HEK293 (cell line): ENCODE data around the gene MECP2.

Experiments
- BCL11A ChIP-seq: fragments of 450-650 bp; formaldehyde crosslinking; IDR thresholded peaks from 2 replicates; pipeline ENCODE4 v1.5.1; 2016; ENCODE audit warnings: low read depth, missing biosample characterization, missing genetic modification characterization
- HOXA7 ChIP-seq: sonication (generic); formaldehyde crosslinking; IDR thresholded peaks from 2 replicates; pipeline ENCODE4 v1.8.1; 2022; ENCODE audit warnings: missing genetic modification reagents, borderline replicate concordance
- HOXD13 ChIP-seq: sonication (generic); formaldehyde crosslinking; IDR thresholded peaks from 2 replicates; pipeline ENCODE4 v1.8.0; 2022; ENCODE audit warnings: missing genetic modification reagents, borderline replicate concordance
- IKZF3 ChIP-seq: fragments of 450-650 bp; IDR thresholded peaks from 2 replicates; pipeline ENCODE4 v1.5.0; 2018; ENCODE audit warnings: missing biosample characterization, mild to moderate bottlenecking, missing genetic modification characterization, moderate library complexity
- KLF10 ChIP-seq: fragments of 450-650 bp; IDR thresholded peaks from 2 replicates; pipeline ENCODE4 v1.5.1; 2018; ENCODE audit warnings: missing biosample characterization, mild to moderate bottlenecking, missing genetic modification characterization
- KLF9 ChIP-seq: fragments of 450-650 bp; formaldehyde crosslinking; IDR thresholded peaks from 2 replicates; pipeline ENCODE4 v1.5.1; 2016; ENCODE audit warnings: missing biosample characterization, missing genetic modification characterization, low read depth
- MZF1 ChIP-seq: fragments of 450-650 bp; formaldehyde crosslinking; IDR thresholded peaks from 2 replicates; pipeline ENCODE4 v1.5.1; 2017; ENCODE audit warnings: missing biosample characterization, missing genetic modification characterization, borderline replicate concordance
- SALL2 ChIP-seq: fragments of 450-650 bp; formaldehyde crosslinking; IDR thresholded peaks from 2 replicates; pipeline ENCODE4 v1.5.0; 2017; ENCODE audit warnings: missing biosample characterization, mild to moderate bottlenecking, missing genetic modification characterization, borderline replicate concordance
- TCF7L2 ChIP-seq: IDR thresholded peaks from 2 replicates; pipeline ENCODE4 v1.6.1; 2011; ENCODE audit warnings: low read depth, mild to moderate bottlenecking, inconsistent platforms, low read length, moderate library complexity, borderline replicate concordance
- ZBTB1 ChIP-seq: fragments of 450-650 bp; formaldehyde crosslinking; IDR thresholded peaks from 2 replicates; pipeline ENCODE4 v1.5.1; 2016; ENCODE audit warnings: missing biosample characterization, missing genetic modification characterization
- ZBTB26 ChIP-seq: fragments of 450-650 bp; formaldehyde crosslinking; optimal IDR thresholded peaks from 2 replicates; pipeline ENCODE3; 2016; ENCODE audit warnings: missing biosample characterization, mild to moderate bottlenecking, missing genetic modification characterization
- ZEB2 ChIP-seq: fragments of 450-650 bp; formaldehyde crosslinking; IDR thresholded peaks from 2 replicates; pipeline ENCODE4 v1.5.1; 2016; ENCODE audit warnings: missing biosample characterization, missing genetic modification characterization
- ZIC2 ChIP-seq: fragments of 450-650 bp; formaldehyde crosslinking; IDR thresholded peaks from 2 replicates; pipeline ENCODE4 v1.5.1; 2016; ENCODE audit warnings: missing biosample characterization, missing genetic modification characterization
- ZNF112 ChIP-seq: fragments of 450-650 bp; formaldehyde crosslinking; IDR thresholded peaks from 2 replicates; pipeline ENCODE4 v1.5.0; 2017; ENCODE audit warnings: missing biosample characterization, missing genetic modification characterization
- ZNF184 ChIP-seq: fragments of 450-650 bp; IDR thresholded peaks from 2 replicates; pipeline ENCODE4 v1.5.1; 2018; ENCODE audit warnings: missing biosample characterization, mild to moderate bottlenecking, missing genetic modification characterization
- ZNF2 ChIP-seq: fragments of 450-650 bp; formaldehyde crosslinking; IDR thresholded peaks from 2 replicates; pipeline ENCODE4 v1.5.1; 2016; ENCODE audit warnings: missing biosample characterization, missing genetic modification characterization
- ZNF223 ChIP-seq: fragments of 450-650 bp; formaldehyde crosslinking; IDR thresholded peaks from 2 replicates; pipeline ENCODE4 v1.5.1; 2016; ENCODE audit warnings: missing biosample characterization, missing genetic modification characterization
- ZNF26 ChIP-seq: fragments of 450-650 bp; formaldehyde crosslinking; IDR thresholded peaks from 2 replicates; pipeline ENCODE4 v1.5.1; 2016; ENCODE audit warnings: missing biosample characterization, missing genetic modification characterization
- ZNF311 ChIP-seq: fragments of 450-650 bp; formaldehyde crosslinking; IDR thresholded peaks from 2 replicates; pipeline ENCODE4 v1.5.1; 2017; ENCODE audit warnings: missing biosample characterization, missing genetic modification characterization, borderline replicate concordance
- ZNF362 ChIP-seq: fragments of 450-650 bp; formaldehyde crosslinking; IDR thresholded peaks from 2 replicates; pipeline ENCODE4 v1.5.1; 2016; ENCODE audit warnings: missing biosample characterization, missing genetic modification characterization
- ZNF366 ChIP-seq: fragments of 450-650 bp; formaldehyde crosslinking; conservative IDR thresholded peaks from 2 replicates; pipeline ENCODE4 v1.5.1; 2016; ENCODE audit warnings: missing biosample characterization, missing genetic modification characterization
- ZNF423 ChIP-seq: fragments of 450-650 bp; formaldehyde crosslinking; IDR thresholded peaks from 2 replicates; pipeline ENCODE4 v1.5.1; 2016; ENCODE audit warnings: missing biosample characterization, missing genetic modification characterization
- ZNF521 ChIP-seq: fragments of 450-650 bp; formaldehyde crosslinking; IDR thresholded peaks from 2 replicates; pipeline ENCODE4 v1.5.1; 2017; ENCODE audit warnings: missing biosample characterization, mild to moderate bottlenecking, missing genetic modification characterization
- ZNF548 ChIP-seq: fragments of 450-650 bp; formaldehyde crosslinking; IDR thresholded peaks from 2 replicates; pipeline ENCODE4 v1.5.1; 2016; ENCODE audit warnings: missing biosample characterization, missing genetic modification characterization
- ZNF561 ChIP-seq: fragments of 450-650 bp; IDR thresholded peaks from 2 replicates; pipeline ENCODE4 v1.5.1; 2018; ENCODE audit warnings: missing biosample characterization, missing genetic modification characterization, borderline replicate concordance
- ZNF626 ChIP-seq: fragments of 450-650 bp; sonication (Bioruptor Pico); formaldehyde crosslinking; IDR thresholded peaks from 2 replicates; pipeline ENCODE4 v1.5.1; 2018; ENCODE audit warnings: missing biosample characterization, missing genetic modification characterization, inconsistent platforms
- ZNF677 ChIP-seq: fragments of 450-650 bp; IDR thresholded peaks from 2 replicates; pipeline ENCODE4 v1.5.0; 2018; ENCODE audit warnings: missing biosample characterization, mild to moderate bottlenecking, missing genetic modification characterization, moderate library complexity
- ZNF76 ChIP-seq: fragments of 450-650 bp; formaldehyde crosslinking; IDR thresholded peaks from 2 replicates; pipeline ENCODE4; 2016; ENCODE audit warnings: low read depth, missing biosample characterization, missing genetic modification characterization, borderline replicate concordance
- ZNF776 ChIP-seq: fragments of 450-650 bp; formaldehyde crosslinking; IDR thresholded peaks from 2 replicates; pipeline ENCODE4 v1.5.0; 2017; ENCODE audit warnings: missing biosample characterization, missing genetic modification characterization, borderline replicate concordance
- ZNF792 ChIP-seq: fragments of 450-650 bp; formaldehyde crosslinking; IDR thresholded peaks from 2 replicates; pipeline ENCODE4 v1.5.1; 2016; ENCODE audit warnings: missing biosample characterization, missing genetic modification characterization
- ZNF837 ChIP-seq: fragments of 450-650 bp; formaldehyde crosslinking; IDR thresholded peaks from 2 replicates; pipeline ENCODE4 v1.5.1; 2016; ENCODE audit warnings: missing biosample characterization, missing genetic modification characterization
- TF ChIP-seq, protein P1 (sequence below): fragments of 450-650 bp; formaldehyde crosslinking; IDR thresholded peaks from 2 replicates; pipeline ENCODE4 v1.5.1; 2017; ENCODE audit warnings: missing biosample characterization, missing genetic modification characterization

The MECP2 gene

DNA sequence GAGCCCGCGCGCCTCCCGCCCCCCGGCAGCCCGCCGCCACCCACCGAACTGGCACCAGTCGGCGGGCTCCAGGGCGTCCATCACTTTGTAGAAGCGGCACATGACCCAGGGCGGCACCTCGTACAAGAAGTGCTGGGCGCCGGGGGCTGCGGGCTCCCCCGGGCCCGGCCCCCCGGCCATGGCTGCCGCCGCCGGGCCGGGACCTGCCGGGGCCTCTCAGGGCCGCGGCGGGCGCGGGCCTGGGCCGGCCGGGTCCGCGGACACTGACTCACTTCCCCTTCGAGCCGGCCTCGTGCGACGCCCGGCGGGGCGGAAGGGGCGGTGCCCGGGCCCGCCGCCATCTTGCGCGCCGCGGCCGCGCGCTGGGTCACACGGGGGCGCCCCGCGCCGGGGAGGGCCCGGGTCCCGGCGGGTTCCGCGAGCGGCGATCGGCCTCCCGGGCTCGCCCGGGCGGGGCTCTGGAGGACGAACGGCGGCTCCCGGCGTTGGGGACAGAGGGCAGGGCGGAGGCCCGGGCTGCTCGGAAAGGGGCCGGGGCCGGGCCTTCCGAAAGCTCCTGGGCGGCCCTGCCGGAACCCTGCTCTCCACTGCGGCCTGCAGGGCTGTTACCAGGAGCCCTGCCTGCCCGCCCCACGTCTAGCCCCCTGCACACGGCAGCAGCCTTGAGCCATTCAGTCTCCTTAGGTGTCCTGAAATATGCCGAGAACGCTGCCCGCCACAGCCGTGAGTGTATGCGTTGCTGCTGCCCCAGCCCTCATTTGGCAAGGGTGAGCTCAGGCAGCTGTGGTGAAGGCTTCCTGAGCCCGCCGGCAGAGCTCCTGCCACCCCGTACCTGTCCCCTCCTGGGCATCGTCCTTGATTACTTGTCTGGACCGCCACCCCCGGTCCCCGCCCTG, 77.6 kb downstream of the MECP2 start, which contains the start of gene IRAK1 (continued):
- TF ChIP-seq ZNF423 (no peak), ZNF76 (tag by site-specific recombination) (no peak), ZBTB1 (no peak), HOXD13 (no peak), ZIC2 (tag by site-specific recombination) (peak; percentile 25), ZNF2 (peak; percentile 31; the same call in 1 of the 2 replicates), ZNF184 (tag by site-specific recombination) (no peak), MZF1 (tag by site-specific recombination) (no peak), HOXA7 (CRISPR knock-in tag) (no peak), ZNF366 (tag by site-specific recombination) (no peak), ZNF837 (tag by site-specific recombination) (no peak), IKZF3 (tag by site-specific recombination) (no peak), ZBTB26 (tag by site-specific recombination) (peak; percentile 14), ZNF792 (tag by site-specific recombination) (no peak), TCF7L2 (no peak), ZNF548 (no peak), ZNF776 (tag by site-specific recombination) (no peak), ZNF626 (tag by site-specific recombination) (no peak), BCL11A (tag by site-specific recombination) (no peak), ZEB2 (peak; percentile 29; the same call in 1 of the 2 replicates), KLF9 (tag by site-specific recombination) (no peak; the same call in 1 of the 2 replicates), ZNF521 (tag by site-specific recombination) (no peak), ZNF677 (tag by site-specific recombination) (no peak), ZNF112 (tag by site-specific recombination) (no peak), ZNF311 (tag by site-specific recombination) (no peak), ZNF561 (tag by site-specific recombination) (0 out of 2 replicates have a peak, but pooled peaks have one; percentile 34), SALL2 (tag by site-specific recombination) (no peak), ZNF223 (no peak), ZNF26 (tag by site-specific recombination) (no peak), KLF10 (tag by site-specific recombination) (no peak), ZNF362 (tag by site-specific recombination) (no peak)
- TF ChIP-seq, protein P1, sequence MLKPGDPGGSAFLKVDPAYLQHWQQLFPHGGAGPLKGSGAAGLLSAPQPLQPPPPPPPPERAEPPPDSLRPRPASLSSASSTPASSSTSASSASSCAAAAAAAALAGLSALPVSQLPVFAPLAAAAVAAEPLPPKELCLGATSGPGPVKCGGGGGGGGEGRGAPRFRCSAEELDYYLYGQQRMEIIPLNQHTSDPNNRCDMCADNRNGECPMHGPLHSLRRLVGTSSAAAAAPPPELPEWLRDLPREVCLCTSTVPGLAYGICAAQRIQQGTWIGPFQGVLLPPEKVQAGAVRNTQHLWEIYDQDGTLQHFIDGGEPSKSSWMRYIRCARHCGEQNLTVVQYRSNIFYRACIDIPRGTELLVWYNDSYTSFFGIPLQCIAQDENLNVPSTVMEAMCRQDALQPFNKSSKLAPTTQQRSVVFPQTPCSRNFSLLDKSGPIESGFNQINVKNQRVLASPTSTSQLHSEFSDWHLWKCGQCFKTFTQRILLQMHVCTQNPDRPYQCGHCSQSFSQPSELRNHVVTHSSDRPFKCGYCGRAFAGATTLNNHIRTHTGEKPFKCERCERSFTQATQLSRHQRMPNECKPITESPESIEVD (tag by site-specific recombination) = no peak
- TF ChIP-seq, all 188 proteins: peak for 23
